Gastrocnemius medialis (tissue), 4 donors: ENCODE data around the gene RIMBP2. TPM values are rescaled to one million over a fixed set of nuclear protein-coding genes. Genes with fewer than 3 reads are reported as not detected.

ENCODE experiments used
- ATAC-seq, 2 donors: fragments of 150-250 bp; one replicate each; pipeline ENCODE4 v1.9.1; 2016
- DNase-seq, 2 donors: peaks; one replicate each; pipeline ENCODE4 v3.0.0-alpha.2; 2019
- H3K27ac ChIP-seq, 4 donors: fragments of 200-600 bp; sonication (generic); 1 replicate in 1 of 4; 2 replicates in 3 of 4; pipeline ENCODE4 v1.5.1; 2016 to 2018; ENCODE audit warnings: mild to moderate bottlenecking in 2 of 4, moderate library complexity in 1 of 4
- H3K27me3 ChIP-seq, 3 donors: fragments of 200-600 bp; sonication (generic) in 2 of 3; 1 replicate in 1 of 3; 2 replicates in 2 of 3; pipeline versions ENCODE4 v1.5.1 to v1.6.0; 2016 to 2019; ENCODE audit warnings: mild to moderate bottlenecking in 1 of 3, moderate library complexity in 1 of 3
- H3K36me3 ChIP-seq, 2 donors: fragments of 200-600 bp; sonication (generic) in 1 of 2; one replicate each; pipeline ENCODE4 v1.5.1; 2017 to 2018
- H3K4me1 ChIP-seq, 2 donors: fragments of 200-600 bp; sonication (generic) in 1 of 2; one replicate each; pipeline ENCODE4 v1.5.1; 2016 to 2017; ENCODE audit warnings: mild to moderate bottlenecking in 2 of 2
- H3K4me3 ChIP-seq, 4 donors: fragments of 200-600 bp; sonication (generic) in 3 of 4; 1 replicate in 1 of 4; 2 replicates in 3 of 4; pipeline ENCODE4 v1.5.1; 2016 to 2019; ENCODE audit warnings: mild to moderate bottlenecking in 2 of 4
- H3K9me3 ChIP-seq, 3 donors: fragments of 200-600 bp; sonication (generic) in 2 of 3; 1 replicate in 1 of 3; 2 replicates in 2 of 3; pipeline ENCODE4 v1.5.1; 2016 to 2019
- CTCF ChIP-seq, 5 experiments: fragments of 450-650 bp in 3 of 5; fragments of 200-600 bp in 2 of 5; sonication (generic) in 2 of 5; IDR thresholded peaks in 4 of 5; conservative IDR thresholded peaks in 1 of 5; 1 replicate in 4 of 5; 2 replicates in 1 of 5; pipeline ENCODE4 v1.5.1; 2016 to 2019; ENCODE audit warnings: antibody characterized with exemption in 5 of 5, mild to moderate bottlenecking in 3 of 5, moderate library complexity in 3 of 5
- POLR2A ChIP-seq, 2 donors: fragments of 450-650 bp; IDR thresholded peaks; one replicate each; pipeline ENCODE4 v1.6.1; 2017; ENCODE audit warnings: antibody characterized with exemption in 2 of 2, mild to moderate bottlenecking in 2 of 2, moderate library complexity in 2 of 2
- in situ Hi-C, 4 donors: fragments of 200-750 bp; cut with MboI; loops; one replicate each; pipeline versions ENCODE4 v1.15.0 to v1.8.0; 2017; ENCODE audit warnings: low sequenced_read_pairs in 4 of 4
- intact Hi-C: fragments of 100-400 bp; cut with DNase I; formaldehyde crosslinking; loops from one replicate; pipeline ENCODE4 v1.15.1; 2023; ENCODE audit warnings: low total_unique reads
- total RNA-seq, 4 donors: library from RNA; depleted of rRNA; stranded (reverse); fragments of >200 nt; gene quantifications; one replicate each; pipeline versions ENCODE4 v1.1.0 to v1.2.3, GENCODE V29; 2016

RIMBP2 gene
- total RNA-seq, 4 donors from 2014 or later, result 0.76 to 2.2 (median 1.2) TPM; not detected in 1

- H3K9me3 ChIP-seq, result no peaks in the 10 kb centered on the region
- H3K4me1 ChIP-seq, result no peaks in the 10 kb centered on the region
- in situ Hi-C loops (no loop called here), intact Hi-C loops (no loop called here)
- no peaks in the 10 kb centered on the region for H3K36me3 ChIP-seq
- no peak overlapping the region for H3K27ac ChIP-seq
- TF ChIP-seq CTCF (IDR thresholded peaks at IDR 0.05 in 4 of 5, conservative IDR thresholded peaks at IDR 0.05 in 1 of 5) (no peak), POLR2A (IDR thresholded peaks at IDR 0.05) (no peak)
- DNase-seq (no peak), ATAC-seq (no peak)
- no peaks in the 10 kb centered on the region for H3K27me3 ChIP-seq
- no peak overlapping the region for H3K4me3 ChIP-seq
These were observed 50.3 kb downstream of the RIMBP2 start for GRCh38 chr12:130665753-130666152.

GRCh38 chr12:130664772-130665171 is 51.3 kb downstream of the RIMBP2 start:
- intact Hi-C loops (no loop called here), in situ Hi-C loops (no loop called here)

GRCh38 chr12:130664252-130664651 is 51.8 kb downstream of the RIMBP2 start:
- Histone ChIP-seq H3K9me3 (no peaks in the 10 kb centered on the region), H3K27me3 (no peaks in the 10 kb centered on the region), H3K4me3 (no peak overlapping the region), H3K36me3 (no peaks in the 10 kb centered on the region), H3K4me1 (no peaks in the 10 kb centered on the region), H3K27ac (no peak overlapping the region)
- intact Hi-C loops, result no loop called here
- TF ChIP-seq POLR2A (IDR thresholded peaks at IDR 0.05) (no peak), CTCF (IDR thresholded peaks at IDR 0.05 in 4 of 5, conservative IDR thresholded peaks at IDR 0.05 in 1 of 5) (no peak)
- in situ Hi-C loops, result no loop called here
- ATAC-seq (no peak), DNase-seq (no peak)

More at GRCh38 chr12:130664772-130665171, 51.3 kb downstream of the RIMBP2 start:
- ATAC-seq (no peak), DNase-seq (no peak)
- Histone ChIP-seq H3K36me3 (no peaks in the 10 kb centered on the region), H3K27ac (no peak overlapping the region), H3K4me1 (no peaks in the 10 kb centered on the region), H3K4me3 (no peak overlapping the region), H3K9me3 (no peaks in the 10 kb centered on the region), H3K27me3 (no peaks in the 10 kb centered on the region)
- no peak for TF ChIP-seq CTCF (IDR thresholded peaks at IDR 0.05 in 4 of 5, conservative IDR thresholded peaks at IDR 0.05 in 1 of 5)
- no peak for TF ChIP-seq POLR2A (IDR thresholded peaks at IDR 0.05)

GRCh38 chr12:130663514-130663913 is 52.6 kb downstream of the RIMBP2 start:
- H3K36me3 ChIP-seq, result no peaks in the 10 kb centered on the region
- in situ Hi-C loops (no loop called here), intact Hi-C loops (no loop called here)
- DNase-seq, result no peak
- H3K27me3 ChIP-seq, result no peaks in the 10 kb centered on the region
- H3K4me1 ChIP-seq, result no peaks in the 10 kb centered on the region
- H3K4me3 ChIP-seq, result no peak overlapping the region
- no peak overlapping the region for H3K27ac ChIP-seq
- no peaks in the 10 kb centered on the region for H3K9me3 ChIP-seq
- TF ChIP-seq POLR2A (IDR thresholded peaks at IDR 0.05) (no peak), CTCF (IDR thresholded peaks at IDR 0.05 in 4 of 5, conservative IDR thresholded peaks at IDR 0.05 in 1 of 5) (no peak)
- no peak for ATAC-seq
